GM12865 (cell line): ENCODE measurements around the gene UNC5B.
"Not testable (repeated sequence)": the region's sequence is repeated elsewhere in the genome, so short reads cannot be mapped to it uniquely, and the experiment has no call there.

ENCODE experiments used
- DNase-seq: peaks from one replicate; pipeline ENCODE4 v3.0.0; 2010; ENCODE audit warnings: low read depth
- H3K4me3 ChIP-seq: 2 replicates; pipeline ENCODE4 v1.5.1; 2011; ENCODE audit warnings: mild to moderate bottlenecking, low read depth, low read length, control low read depth
- CTCF ChIP-seq: IDR thresholded peaks from 2 replicates; pipeline ENCODE4 v1.5.1; 2011; ENCODE audit warnings: low read length, control low read depth, low read depth, inconsistent platforms; ENCODE audit not compliant: insufficient read depth; ENCODE audit errors: missing control alignments

UNC5B gene

GRCh38 chr10:71292624-71293445 lies 80.5 kb downstream of the UNC5B start:
- H3K4me3 ChIP-seq, result no peak overlapping the region
- no peak for TF ChIP-seq CTCF
- no peak for DNase-seq

- H3K4me3 ChIP-seq, result no peak overlapping the region
- no peak for DNase-seq
- TF ChIP-seq CTCF, result no peak
Measured at GRCh38 chr10:71293446-71294084, 81.2 kb downstream of the UNC5B start.

- no peak for DNase-seq
- H3K4me3 ChIP-seq, result no peak overlapping the region
- TF ChIP-seq CTCF, result no peak
Measured at GRCh38 chr10:71294091-71294561, 81.8 kb downstream of the UNC5B start.

- no peak for DNase-seq
- TF ChIP-seq CTCF, result no peak
- no peak overlapping the region for H3K4me3 ChIP-seq
Measured at GRCh38 chr10:71294856-71295255, 82.5 kb downstream of the UNC5B start.

- H3K4me3 ChIP-seq, result no peak overlapping the region
- no peak for DNase-seq
- TF ChIP-seq CTCF, result no peak
Measured at GRCh38 chr10:71295641-71296040, 83.3 kb downstream of the UNC5B start.

GRCh38 chr10:71296086-71296485 lies 83.7 kb downstream of the UNC5B start:
- DNase-seq, result no peak
- no peak for TF ChIP-seq CTCF

GRCh38 chr10:71296811-71297210 lies 84.4 kb downstream of the UNC5B start:
- not testable (repeated sequence) for H3K4me3 ChIP-seq, DNase-seq

More at GRCh38 chr10:71296086-71296485, 83.7 kb downstream of the UNC5B start:
- H3K4me3 ChIP-seq, result no peak overlapping the region
